Measurements from ENCODE around the gene HSP90AB1. TPM values are rescaled to one million over a fixed set of nuclear protein-coding genes. Genes with fewer than 3 reads are reported as not detected.

HSP90AB1 gene
- 792 and 943 TPM in 2 replicates for polyA plus RNA-seq (2011; rRNA removed)
- polyA minus RNA-seq (2011; rRNA and poly(A)+ RNA removed): 662 and 748 TPM in 2 replicates

DNA sequence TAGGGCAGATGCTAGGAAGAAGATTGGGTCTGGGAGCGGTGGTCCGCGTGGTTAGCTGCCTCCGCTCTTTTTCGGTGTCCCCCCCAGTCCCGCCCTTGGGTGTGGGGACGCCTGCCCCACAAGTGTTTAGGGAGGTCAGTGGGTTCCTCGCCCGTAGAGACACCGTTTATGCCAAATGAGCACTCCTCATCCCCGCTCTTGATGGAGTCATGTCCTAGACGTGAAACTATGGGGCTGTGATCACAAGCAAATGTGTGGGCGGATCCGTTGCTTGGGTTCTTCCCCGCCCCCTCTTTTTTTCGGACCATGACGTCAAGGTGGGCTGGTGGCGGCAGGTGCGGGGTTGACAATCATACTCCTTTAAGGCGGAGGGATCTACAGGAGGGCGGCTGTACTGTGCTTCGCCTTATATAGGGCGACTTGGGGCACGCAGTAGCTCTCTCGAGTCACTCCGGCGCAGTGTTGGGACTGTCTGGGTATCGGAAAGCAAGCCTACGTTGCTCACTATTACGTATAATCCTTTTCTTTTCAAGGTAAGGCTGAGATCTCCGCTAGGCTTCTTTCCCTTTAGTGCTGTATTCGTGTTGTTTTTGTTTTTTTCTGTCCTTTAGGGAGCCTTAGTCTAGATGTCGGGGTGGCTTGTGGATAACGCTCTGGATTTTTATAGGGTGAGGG lies at the start of gene HSP90AB1:
HSP90AB1 (plus strand) TSS at position 439 of the 675 bp plus-strand sequence. CDS start 1,529 bp downstream, outside the sequence.
- peak; percentile 96 for DNase-seq (ENCODE audit: low read depth, low spot score)
- CTCF ChIA-PET: interaction anchor here (1.1 to 4.8 kb wide), 4 partner anchors 9 to 74 kb away, joined by 4 to 30 read pairs (median 8); partner anchors contain the start of gene SLC35B2
- H3K9me3 ChIP-seq (ENCODE audit: control insufficient read depth, insufficient read depth, low read length): no peaks in the 10 kb centered on the region; the same call in 1 of the 2 replicates
- TF ChIP-seq, protein P1, sequence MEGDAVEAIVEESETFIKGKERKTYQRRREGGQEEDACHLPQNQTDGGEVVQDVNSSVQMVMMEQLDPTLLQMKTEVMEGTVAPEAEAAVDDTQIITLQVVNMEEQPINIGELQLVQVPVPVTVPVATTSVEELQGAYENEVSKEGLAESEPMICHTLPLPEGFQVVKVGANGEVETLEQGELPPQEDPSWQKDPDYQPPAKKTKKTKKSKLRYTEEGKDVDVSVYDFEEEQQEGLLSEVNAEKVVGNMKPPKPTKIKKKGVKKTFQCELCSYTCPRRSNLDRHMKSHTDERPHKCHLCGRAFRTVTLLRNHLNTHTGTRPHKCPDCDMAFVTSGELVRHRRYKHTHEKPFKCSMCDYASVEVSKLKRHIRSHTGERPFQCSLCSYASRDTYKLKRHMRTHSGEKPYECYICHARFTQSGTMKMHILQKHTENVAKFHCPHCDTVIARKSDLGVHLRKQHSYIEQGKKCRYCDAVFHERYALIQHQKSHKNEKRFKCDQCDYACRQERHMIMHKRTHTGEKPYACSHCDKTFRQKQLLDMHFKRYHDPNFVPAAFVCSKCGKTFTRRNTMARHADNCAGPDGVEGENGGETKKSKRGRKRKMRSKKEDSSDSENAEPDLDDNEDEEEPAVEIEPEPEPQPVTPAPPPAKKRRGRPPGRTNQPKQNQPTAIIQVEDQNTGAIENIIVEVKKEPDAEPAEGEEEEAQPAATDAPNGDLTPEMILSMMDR (IDR thresholded peaks at IDR 0.05; ENCODE audit: low read depth, low read length): no peak
- H3K27ac ChIP-seq (ENCODE audit: low read depth, low read length): peak within 1 kb of the TSS; percentile 84
- POLR2A ChIA-PET: interaction anchor here (0.5 to 4.0 kb wide), 30 partner anchors 9 to 787 kb away, joined by 3 to 107 read pairs (median 5); partner anchors contain the start of genes GTPBP2, MYMX, POLH and SLC29A1
- H3K27me3 ChIP-seq (ENCODE audit: control insufficient read depth, insufficient read depth, low read length): no peaks in the 10 kb centered on the region
- H3K4me3 ChIP-seq (ENCODE audit: low read depth, low read length): peak within 1 kb of the TSS; percentile 91

- Histone ChIP-seq H3K9me3 (ENCODE audit: control insufficient read depth, insufficient read depth, low read length) (no peaks in the 10 kb centered on the region), H3K27ac (ENCODE audit: low read depth, low read length) (no peak overlapping the region), H3K4me3 (ENCODE audit: low read depth, low read length) (no peak overlapping the region), H3K27me3 (ENCODE audit: control insufficient read depth, insufficient read depth, low read length) (peaks cover 13% of the 10 kb centered on the region)
- TF ChIP-seq, protein P1 (IDR thresholded peaks at IDR 0.05; ENCODE audit: low read depth, low read length): no peak
- CTCF ChIA-PET: interaction anchor here (0.9 to 1.2 kb wide), 2 partner anchors 9 to 36 kb away, joined by 3 to 4 read pairs; no protein-coding TSS in a partner anchor
- POLR2A ChIA-PET: no interaction called here
- DNase-seq (ENCODE audit: low read depth, low spot score): no peak
Measured at GRCh38 chr6:44198684-44199083, 48.2 kb upstream of the HSP90AB1 start.

GRCh38 chr6:44199883-44200282 lies 47.0 kb upstream of the HSP90AB1 start:
- Histone ChIP-seq H3K9me3 (ENCODE audit: control insufficient read depth, insufficient read depth, low read length) (no peaks in the 10 kb centered on the region), H3K27ac (ENCODE audit: low read depth, low read length) (no peak overlapping the region), H3K4me3 (ENCODE audit: low read depth, low read length) (no peak overlapping the region), H3K27me3 (ENCODE audit: control insufficient read depth, insufficient read depth, low read length) (peaks cover 6% of the 10 kb centered on the region)
- TF ChIP-seq, protein P1 (IDR thresholded peaks at IDR 0.05; ENCODE audit: low read depth, low read length): no peak
- ChIA-PET POLR2A (no interaction called here), CTCF (interaction anchor here (1.3 kb wide), 1 partner anchor 34 kb away, joined by 4 read pairs; no protein-coding TSS in a partner anchor)
- no peak for DNase-seq (ENCODE audit: low read depth, low spot score)

GRCh38 chr6:44201200-44201599 lies 45.7 kb upstream of the HSP90AB1 start:
- Histone ChIP-seq H3K9me3 (ENCODE audit: control insufficient read depth, insufficient read depth, low read length) (no peaks in the 10 kb centered on the region), H3K27ac (ENCODE audit: low read depth, low read length) (no peak overlapping the region), H3K27me3 (ENCODE audit: control insufficient read depth, insufficient read depth, low read length) (peaks cover 7% of the 10 kb centered on the region), H3K4me3 (ENCODE audit: low read depth, low read length) (no peak overlapping the region)
- TF ChIP-seq, protein P1 (IDR thresholded peaks at IDR 0.05; ENCODE audit: low read depth, low read length): no peak
- ChIA-PET POLR2A (no interaction called here), CTCF (interaction anchor here (1.3 kb wide), 1 partner anchor 33 kb away, joined by 4 read pairs; no protein-coding TSS in a partner anchor)
- no peak for DNase-seq (ENCODE audit: low read depth, low spot score)
